Large intestine (tissue), 3 donors: ENCODE measurements around the gene FOXN1. TPM values are rescaled to one million over a fixed set of nuclear protein-coding genes. Genes with fewer than 3 reads are reported as not detected.
"Not testable (repeated sequence)": the region's sequence is repeated elsewhere in the genome, so short reads cannot be mapped to it uniquely, and the experiment has no call there.

Source experiments
- DNase-seq, 2 donors: peaks; one replicate each; pipeline versions ENCODE4 v3.0.0 to v3.0.0-alpha.2; 2013
- H3K27ac ChIP-seq: one replicate; pipeline ENCODE4 v1.5.1; 2013; ENCODE audit warnings: low read length
- H3K27me3 ChIP-seq: 2 replicates; pipeline ENCODE4 v1.6.1; 2013; ENCODE audit warnings: low read length; ENCODE audit not compliant: control insufficient read depth, insufficient read depth
- H3K36me3 ChIP-seq: 2 replicates; pipeline ENCODE4 v1.6.1; 2013; ENCODE audit warnings: low read length; ENCODE audit not compliant: control insufficient read depth, insufficient read depth
- H3K4me1 ChIP-seq: one replicate; pipeline ENCODE4 v1.6.1; 2013; ENCODE audit warnings: low read length; ENCODE audit not compliant: control insufficient read depth, insufficient read depth
- H3K4me3 ChIP-seq: one replicate; pipeline ENCODE4 v1.5.1; 2013; ENCODE audit warnings: low read length
- H3K9me3 ChIP-seq: one replicate; pipeline ENCODE4 v1.6.1; 2013; ENCODE audit warnings: mild to moderate bottlenecking, low read depth, low read length, moderate library complexity; ENCODE audit not compliant: control insufficient read depth
- WGBS: methylation state at CpG from one replicate; pipeline ENCODE4 v1.1.5; 2013; ENCODE audit warnings: low lambda C conversion rate; ENCODE audit not compliant: insufficient coverage; 5-methylcytosine and 5-hydroxymethylcytosine counted together
- polyA plus RNA-seq: library from polyadenylated mRNA; unstranded; fragments of 120-200 nt; gene quantifications from one replicate; pipeline ENCODE4 v1.2.1, GENCODE V29; 2013

Gene FOXN1
- polyA plus RNA-seq, 1 donor: 0.04 TPM

- no CpG with 5 or more reads among the region's 7 CpGs for WGBS
- no peak overlapping the region for H3K4me3 ChIP-seq
- H3K36me3 ChIP-seq: peaks cover 19% of the 10 kb centered on the region
- H3K27me3 ChIP-seq: no peaks in the 10 kb centered on the region
- H3K9me3 ChIP-seq: no peaks in the 10 kb centered on the region
- DNase-seq: no peak
- H3K27ac ChIP-seq: no peak overlapping the region
- H3K4me1 ChIP-seq: peaks cover 23% of the 10 kb centered on the region
These were observed 68.4 kb downstream of the FOXN1 start for GRCh38 chr17:28574526-28574925.

GRCh38 chr17:28575126-28575795 lies 69.1 kb downstream of the FOXN1 start:
- H3K9me3 ChIP-seq: no peaks in the 10 kb centered on the region
- no peak for DNase-seq
- no peak overlapping the region for H3K27ac ChIP-seq
- H3K4me3 ChIP-seq: no peak overlapping the region
- peaks cover 19% of the 10 kb centered on the region for H3K4me1 ChIP-seq
- no CpG with 5 or more reads among the region's 14 CpGs for WGBS
- peaks cover 25% of the 10 kb centered on the region for H3K36me3 ChIP-seq
- no peaks in the 10 kb centered on the region for H3K27me3 ChIP-seq

GRCh38 chr17:28576016-28576415 lies 69.9 kb downstream of the FOXN1 start:
- not testable (repeated sequence) for H3K27me3 ChIP-seq, DNase-seq, H3K4me3 ChIP-seq, H3K9me3 ChIP-seq, H3K27ac ChIP-seq
- Histone ChIP-seq H3K4me1 (peaks cover 19% of the 10 kb centered on the region), H3K36me3 (peaks cover 28% of the 10 kb centered on the region)
- WGBS: no CpG with 5 or more reads among the region's 3 CpGs

DNA sequence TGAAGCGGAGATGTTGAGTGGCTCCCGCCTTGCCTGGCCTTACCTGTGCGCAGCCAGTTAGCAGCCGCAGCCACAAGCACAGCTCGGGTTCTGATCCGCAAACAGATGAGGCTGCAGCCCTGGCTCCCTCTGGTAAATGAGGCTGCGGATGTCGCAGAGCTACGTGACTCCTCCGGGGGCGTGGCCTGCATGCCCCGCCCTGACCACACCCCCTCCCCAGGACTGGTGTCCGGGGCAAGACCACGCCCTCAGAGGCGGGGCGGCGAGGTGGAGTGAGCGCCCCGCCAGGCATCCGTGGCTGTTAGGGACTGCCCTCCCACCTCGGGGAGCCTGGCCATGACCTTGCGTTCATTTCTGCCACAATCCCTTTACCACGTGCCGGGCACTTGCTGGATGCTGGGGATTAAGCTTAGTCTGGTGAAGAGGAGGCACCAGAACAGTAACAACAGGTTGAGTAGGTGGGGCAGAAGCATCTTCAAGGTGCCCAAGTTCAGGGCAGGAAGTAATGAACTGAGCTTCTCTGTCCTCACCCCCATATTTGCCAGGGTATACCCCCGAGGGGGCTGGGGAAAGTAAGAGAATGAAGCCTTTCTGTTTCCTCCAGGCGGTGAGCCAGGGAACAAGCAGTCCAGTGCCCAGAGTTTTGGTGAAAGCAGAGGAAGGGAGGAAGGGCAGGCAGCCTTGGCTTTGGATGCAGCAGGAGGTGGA lies 70.8 kb downstream of the FOXN1 start, which contains the start of gene ALDOC:
ALDOC (minus strand) TSS at position 138 of the 708 bp plus-strand sequence. CDS start 1,363 bp downstream, outside the sequence.
- Histone ChIP-seq H3K4me1 (peaks cover 18% of the 10 kb centered on the region), H3K27ac (no peak within 1 kb of the TSS), H3K27me3 (no peaks in the 10 kb centered on the region), H3K9me3 (no peaks in the 10 kb centered on the region), H3K4me3 (peak within 1 kb of the TSS; percentile 33), H3K36me3 (peaks cover 28% of the 10 kb centered on the region)
- DNase-seq: peak; percentile 94 to 97
- no CpG with 5 or more reads among the region's 26 CpGs for WGBS

- Histone ChIP-seq H3K9me3 (no peaks in the 10 kb centered on the region), H3K27me3 (no peaks in the 10 kb centered on the region), H3K4me1 (peaks cover 12% of the 10 kb centered on the region), H3K4me3 (no peak overlapping the region), H3K27ac (no peak overlapping the region), H3K36me3 (peaks cover 33% of the 10 kb centered on the region)
- no peak for DNase-seq
- no CpG with 5 or more reads among the region's 3 CpGs for WGBS
These were observed 71.3 kb downstream of the FOXN1 start for GRCh38 chr17:28577466-28577824.

- no peak overlapping the region for H3K27ac ChIP-seq
- no peaks in the 10 kb centered on the region for H3K9me3 ChIP-seq
- WGBS: no CpG with 5 or more reads among the region's 8 CpGs
- H3K4me1 ChIP-seq: peaks cover 3% of the 10 kb centered on the region
- H3K36me3 ChIP-seq: peaks cover 44% of the 10 kb centered on the region
- no peak overlapping the region for H3K4me3 ChIP-seq
- DNase-seq: no peak
- no peaks in the 10 kb centered on the region for H3K27me3 ChIP-seq
These were observed 72.4 kb downstream of the FOXN1 start for GRCh38 chr17:28578246-28579195.

DNA sequence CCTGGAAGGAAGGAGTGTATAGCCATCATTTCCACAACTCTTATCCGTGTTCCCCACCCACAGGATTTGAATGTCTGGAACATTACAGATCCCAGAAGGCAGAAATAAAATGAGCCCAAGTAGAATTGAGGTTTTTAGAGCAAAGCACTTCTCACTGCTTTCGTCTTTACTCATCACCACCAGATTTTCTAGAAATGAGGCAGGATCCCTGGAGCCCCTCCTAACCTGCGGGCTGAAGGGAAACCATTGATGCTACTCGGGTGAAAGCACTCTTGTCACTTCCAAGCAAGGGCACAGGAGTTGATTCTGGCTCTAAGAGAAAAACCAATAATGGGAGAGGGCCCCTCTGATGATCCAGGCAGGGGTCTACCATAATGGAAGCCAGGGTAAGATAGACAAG lies 73.4 kb downstream of the FOXN1 start:
- Histone ChIP-seq H3K27ac (no peak overlapping the region), H3K27me3 (no peaks in the 10 kb centered on the region), H3K4me1 (peaks cover 3% of the 10 kb centered on the region), H3K9me3 (no peaks in the 10 kb centered on the region), H3K36me3 (peaks cover 54% of the 10 kb centered on the region), H3K4me3 (no peak overlapping the region)
- whole genome bisulfite sequencing: no CpG with 5 or more reads among the region's 4 CpGs
- DNase-seq: no peak

GRCh38 chr17:28580959-28581358 lies 74.8 kb downstream of the FOXN1 start:
- H3K4me1 ChIP-seq: peaks cover 11% of the 10 kb centered on the region
- H3K27me3 ChIP-seq: no peaks in the 10 kb centered on the region
- no peak overlapping the region for H3K4me3 ChIP-seq
- no peak for DNase-seq
- WGBS: no CpG with 5 or more reads among the region's 3 CpGs
- H3K9me3 ChIP-seq: no peaks in the 10 kb centered on the region
- peaks cover 66% of the 10 kb centered on the region for H3K36me3 ChIP-seq
- H3K27ac ChIP-seq: no peak overlapping the region

DNA sequence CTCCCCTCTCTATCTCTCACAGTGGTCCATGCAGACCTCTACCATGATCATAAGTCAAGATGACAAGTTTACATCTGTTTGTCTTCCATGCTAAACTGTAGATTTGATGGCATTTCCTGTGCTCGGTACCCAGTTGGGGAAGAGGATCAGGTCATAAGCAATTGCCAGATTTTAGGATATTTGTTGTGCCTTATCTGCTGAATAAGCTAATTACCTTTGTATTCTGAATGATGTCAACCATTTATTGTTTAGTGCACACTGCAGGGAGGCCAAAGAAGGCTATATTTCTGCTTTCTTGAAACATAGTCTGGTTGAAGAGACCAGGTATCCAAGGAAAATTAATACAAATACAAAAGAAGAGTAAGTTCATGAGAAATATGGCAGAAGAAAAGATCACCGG lies 76.4 kb downstream of the FOXN1 start:
- no peaks in the 10 kb centered on the region for H3K27me3 ChIP-seq
- H3K4me1 ChIP-seq: peaks cover 9% of the 10 kb centered on the region
- H3K27ac ChIP-seq: no peak overlapping the region
- H3K36me3 ChIP-seq: peaks cover 69% of the 10 kb centered on the region
- DNase-seq: no peak
- H3K9me3 ChIP-seq: no peaks in the 10 kb centered on the region
- H3K4me3 ChIP-seq: no peak overlapping the region
- 100% methylated on average over 1 of the region's 2 CpGs for WGBS

GRCh38 chr17:28584434-28584833 lies 78.3 kb downstream of the FOXN1 start:
- H3K4me1 ChIP-seq: peaks cover 9% of the 10 kb centered on the region
- H3K36me3 ChIP-seq: peaks cover 60% of the 10 kb centered on the region
- no peak overlapping the region for H3K27ac ChIP-seq
- H3K9me3 ChIP-seq: no peaks in the 10 kb centered on the region
- no peaks in the 10 kb centered on the region for H3K27me3 ChIP-seq
- WGBS: no CpG with 5 or more reads among the region's 3 CpGs
- H3K4me3 ChIP-seq: no peak overlapping the region
- no peak for DNase-seq
